ENCODE measurements around the gene CHRNA1. TPM values are rescaled to one million over a fixed set of nuclear protein-coding genes. Genes with fewer than 3 reads are reported as not detected.

CHRNA1 gene
- total RNA-seq, 1 experiment from 2014 or later = not detected

DNA sequence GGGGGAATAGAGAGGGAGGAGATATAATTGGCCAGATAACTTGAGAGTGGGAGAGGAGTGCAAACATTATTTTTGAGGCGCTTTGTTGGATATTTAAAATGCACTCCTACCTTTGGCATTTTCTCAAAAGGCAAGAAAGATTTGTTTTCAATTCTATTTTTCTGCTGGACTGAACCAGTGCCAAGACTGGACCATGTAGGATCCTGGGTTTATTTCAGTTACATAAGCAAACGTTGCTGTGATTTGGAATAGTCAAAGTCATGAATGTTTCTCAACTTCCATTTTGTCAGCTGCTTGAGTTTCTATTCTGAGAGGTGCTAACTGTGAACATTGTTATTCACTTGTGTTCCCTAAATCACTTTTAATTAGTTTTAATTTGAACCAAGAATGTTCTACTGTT, 8.9 kb upstream of the CHRNA1 start:
- ChIA-PET CTCF (interaction anchor here (1.3 to 4.2 kb wide), 3 partner anchors 24 to 218 kb away, joined by 4 to 118 read pairs (median 25); no protein-coding TSS in a partner anchor), RAD21 (ENCODE audit: low non-redundant PET in 1 of 2, low total read pairs in 2 of 2, uncharacterized antibody in 2 of 2, unreplicated experiment in 2 of 2) (no interaction called here), POLR2A (no interaction called here)
- intact Hi-C loops (cut with micrococcal nuclease) = loop anchor here (5.0 kb wide), 1 partner anchor 1324 kb away; the partner anchor contains the start of gene HOXD12
- Histone ChIP-seq H3K27ac (ENCODE audit: low read depth, low read length) (no peak overlapping the region), H3K9ac (ENCODE audit: low read length) (no peak overlapping the region), H2AFZ (ENCODE audit: low read depth, low read length, poor library complexity, severe bottlenecking) (no peak overlapping the region), H4K20me1 (ENCODE audit: insufficient read depth) (no peaks in the 10 kb centered on the region), H3K4me1 (ENCODE audit: control insufficient read depth in 1 of 2, insufficient read depth in 2 of 2, low read length in 2 of 2) (peaks cover 0 to 12% of the 10 kb centered on the region in 2 experiments; a peak in 2 of 4 replicates), H3K9me2 (ENCODE audit: insufficient read depth) (no peaks in the 10 kb centered on the region), H3K4me2 (ENCODE audit: low read length) (no peak overlapping the region), H3K79me2 (ENCODE audit: insufficient read depth, low read length) (no peaks in the 10 kb centered on the region), H3K4me3 (replicated peaks in 1 of 2; ENCODE audit: low read depth in 1 of 2, low read length in 2 of 2) (no peak overlapping the region), H3K36me3 (ENCODE audit: control insufficient read depth in 1 of 2, insufficient read depth in 2 of 2, low read length in 2 of 2) (no peaks in the 10 kb centered on the region), H3K27me3 (ENCODE audit: insufficient read depth, low read length) (no peaks in the 10 kb centered on the region), H3K9me3 (ENCODE audit: control insufficient read depth in 1 of 2, insufficient read depth in 1 of 2, low read depth in 1 of 2, low read length in 2 of 2) (no peaks in the 10 kb centered on the region)
- DNase-seq (ENCODE audit: low read depth, low spot score) = no peak
- TF ChIP-seq JUND (IDR thresholded peaks at IDR 0.05) (no peak), YY1 (IDR thresholded peaks at IDR 0.05; ENCODE audit: extremely low read depth, insufficient replicate concordance, low read depth, low read length) (no peak), CEBPB (IDR thresholded peaks at IDR 0.05; ENCODE audit: low read depth) (no peak), REST (IDR thresholded peaks at IDR 0.05; ENCODE audit: low read depth) (no peak), TCF7L2 (IDR thresholded peaks at IDR 0.05; ENCODE audit: borderline replicate concordance, extremely low read depth, insufficient read depth, insufficient read length) (no peak)
- ATAC-seq = no peak
- no TSS peak for BruUV-seq (replicated peaks)
